GM19328 (cell line): ENCODE measurements around the gene PFKL.
"Not testable (repeated sequence)": the region's sequence is repeated elsewhere in the genome, so short reads cannot be mapped to it uniquely, and the experiment has no call there.

Experiments
- ATAC-seq: cut with Tn5 transposase; IDR thresholded peaks from one replicate; pipeline ENCODE4 v1.9.1; 2021; ENCODE audit warnings: mild to moderate bottlenecking, moderate library complexity; ENCODE audit not compliant: unreplicated experiment

PFKL gene

GRCh38 chr21:44337941-44338895 is 38.4 kb downstream of the PFKL start:
- no peak for ATAC-seq

- ATAC-seq: peak; percentile 80
Observed at GRCh38 chr21:44338971-44339910, 39.4 kb downstream of the PFKL start, which contains the start of gene CFAP410. CFAP410 (minus strand) TSS chr21:44339390; CDS start chr21:44339194, 196 bp downstream.

- ATAC-seq: not testable (repeated sequence)
Observed at GRCh38 chr21:44341726-44342458, 42.0 kb downstream of the PFKL start.

- ATAC-seq: not testable (repeated sequence)
Observed at GRCh38 chr21:44342981-44343380, 43.1 kb downstream of the PFKL start.

GRCh38 chr21:44344541-44345183 is 44.8 kb downstream of the PFKL start:
- no peak for ATAC-seq

DNA sequence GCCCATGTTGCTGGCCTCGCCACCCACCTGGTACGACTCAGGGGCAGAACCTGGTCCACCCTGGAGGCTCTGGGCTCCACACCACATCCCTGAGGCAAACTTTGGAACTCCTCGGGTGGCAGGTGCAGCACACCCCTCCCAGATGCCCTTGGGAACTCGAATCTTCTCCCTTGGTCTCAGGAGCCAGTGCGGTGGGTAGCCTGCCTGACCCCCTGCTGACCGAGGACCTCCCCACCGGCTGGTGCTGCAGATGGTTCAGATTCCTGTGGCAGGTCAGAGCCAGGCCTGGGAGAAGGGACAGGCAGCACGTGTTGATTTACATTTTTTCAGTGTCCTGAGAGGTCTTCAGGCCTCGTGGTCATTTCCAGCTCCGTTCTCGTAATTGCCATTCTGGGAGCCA is 45.6 kb downstream of the PFKL start:
- ATAC-seq: no peak

DNA sequence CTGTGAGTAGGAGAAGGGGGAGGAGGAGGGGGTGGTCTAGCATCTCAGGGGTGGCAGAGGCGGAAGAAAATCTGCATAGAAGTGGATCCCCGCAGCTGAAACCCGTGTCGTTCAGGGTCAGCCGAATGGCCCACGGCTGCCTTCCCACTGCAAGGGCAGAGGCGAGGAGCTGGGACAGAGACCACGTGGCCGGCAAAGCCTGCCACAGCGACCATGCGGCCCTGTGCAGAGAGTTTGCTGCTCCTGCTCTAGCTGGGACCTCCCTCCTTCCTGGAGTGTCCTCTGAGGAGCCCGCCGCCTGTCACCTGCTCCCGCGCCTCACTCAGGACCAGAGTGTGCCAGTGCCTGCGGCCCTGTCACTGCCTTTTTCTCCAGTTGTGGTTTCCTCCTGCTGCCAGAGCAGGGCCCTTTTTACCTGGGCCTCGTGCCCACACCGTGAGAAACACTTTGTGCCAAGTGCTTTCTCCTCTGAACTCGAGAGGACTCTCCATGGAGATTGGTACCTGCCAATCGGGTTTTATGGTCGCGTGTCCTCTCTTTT is 48.1 kb downstream of the PFKL start:
- ATAC-seq: no peak

- no peak for ATAC-seq
Observed at GRCh38 chr21:44348861-44349260, 49.0 kb downstream of the PFKL start.

- ATAC-seq: no peak
Observed at GRCh38 chr21:44349416-44349846, 49.6 kb downstream of the PFKL start.

DNA sequence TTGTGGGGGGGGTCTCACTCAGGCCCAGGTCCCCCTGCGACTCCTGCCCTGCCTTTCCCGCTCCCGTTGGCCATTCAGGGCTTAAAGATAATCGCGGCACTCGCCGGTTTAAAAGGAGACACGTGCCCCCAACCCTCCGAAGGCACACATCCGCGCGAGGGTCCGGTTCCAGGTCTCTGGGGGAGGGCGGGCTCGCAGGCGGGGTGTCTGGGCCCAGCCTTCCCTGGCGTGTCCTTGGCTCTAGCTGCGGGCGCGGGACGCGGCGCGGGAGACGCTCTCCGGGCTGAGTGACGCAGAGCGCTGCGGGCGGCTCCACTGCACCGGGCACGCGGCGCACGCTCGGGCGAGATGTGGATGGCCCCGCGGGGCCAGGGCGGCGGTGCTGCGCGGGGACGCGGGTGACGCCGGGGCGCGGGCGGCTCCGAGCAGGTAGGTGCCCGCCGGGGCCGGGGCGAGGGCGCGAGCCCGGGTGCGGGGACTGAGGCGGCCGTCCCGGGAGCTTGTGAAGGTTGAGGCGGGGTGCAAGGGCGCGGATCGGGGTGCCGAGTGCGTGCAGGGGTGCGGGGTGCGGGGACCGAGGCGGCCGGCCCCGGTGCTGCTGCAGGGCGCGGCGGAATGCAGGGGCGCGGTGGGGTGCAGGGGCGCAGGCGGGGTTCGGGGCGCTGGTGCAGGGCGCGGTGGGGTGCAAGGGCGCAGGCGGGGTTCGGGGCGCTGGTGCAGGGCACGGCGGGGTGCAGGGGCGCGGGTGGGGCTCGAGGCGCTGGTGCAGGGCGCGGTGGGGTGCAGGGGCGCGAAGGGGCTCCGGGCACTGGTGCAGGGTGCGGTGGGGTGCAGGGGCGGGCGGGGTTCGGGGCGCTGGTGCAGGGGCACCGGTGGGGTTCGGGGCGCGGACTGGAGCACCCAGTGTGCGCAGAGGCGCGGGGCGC is 50.3 kb downstream of the PFKL start:
- no peak for ATAC-seq

- no peak for ATAC-seq
Observed at GRCh38 chr21:44350773-44351481, 51.1 kb downstream of the PFKL start.

DNA sequence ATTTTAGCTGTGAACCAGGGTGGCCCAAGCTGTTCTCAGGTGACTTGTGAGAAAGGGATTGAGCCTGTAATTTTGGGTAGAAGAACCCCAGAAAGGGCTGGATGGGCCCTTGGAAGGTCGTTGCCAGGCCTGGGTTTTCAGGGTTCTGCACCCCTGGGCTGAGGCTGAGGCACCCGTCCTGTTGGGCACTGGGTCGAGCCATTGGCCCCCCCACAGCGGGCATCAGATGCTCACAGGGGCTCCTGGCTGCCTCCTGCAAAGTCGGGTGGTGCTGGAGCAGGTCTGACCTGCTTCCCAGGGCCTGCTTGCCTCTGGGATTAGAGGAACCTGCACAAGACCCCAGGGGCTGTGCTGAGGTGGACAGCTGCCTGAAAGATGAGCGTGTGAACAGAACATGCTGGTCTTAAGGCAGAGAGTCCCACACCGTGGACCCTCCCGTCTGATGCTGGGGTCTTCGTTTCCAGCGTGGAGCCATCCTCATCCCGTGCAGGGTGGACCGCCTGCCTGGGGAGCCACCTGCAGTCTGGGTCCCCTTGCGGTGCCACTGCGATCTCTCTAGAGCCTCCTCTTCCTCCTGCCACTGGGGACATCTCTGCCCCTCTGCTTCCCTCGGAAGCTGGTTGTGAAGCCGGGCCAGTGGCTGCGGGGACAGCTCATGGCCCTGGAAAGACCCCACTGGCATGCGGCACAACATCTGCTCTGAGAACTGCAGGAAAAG is 51.8 kb downstream of the PFKL start:
- ATAC-seq: no peak

DNA sequence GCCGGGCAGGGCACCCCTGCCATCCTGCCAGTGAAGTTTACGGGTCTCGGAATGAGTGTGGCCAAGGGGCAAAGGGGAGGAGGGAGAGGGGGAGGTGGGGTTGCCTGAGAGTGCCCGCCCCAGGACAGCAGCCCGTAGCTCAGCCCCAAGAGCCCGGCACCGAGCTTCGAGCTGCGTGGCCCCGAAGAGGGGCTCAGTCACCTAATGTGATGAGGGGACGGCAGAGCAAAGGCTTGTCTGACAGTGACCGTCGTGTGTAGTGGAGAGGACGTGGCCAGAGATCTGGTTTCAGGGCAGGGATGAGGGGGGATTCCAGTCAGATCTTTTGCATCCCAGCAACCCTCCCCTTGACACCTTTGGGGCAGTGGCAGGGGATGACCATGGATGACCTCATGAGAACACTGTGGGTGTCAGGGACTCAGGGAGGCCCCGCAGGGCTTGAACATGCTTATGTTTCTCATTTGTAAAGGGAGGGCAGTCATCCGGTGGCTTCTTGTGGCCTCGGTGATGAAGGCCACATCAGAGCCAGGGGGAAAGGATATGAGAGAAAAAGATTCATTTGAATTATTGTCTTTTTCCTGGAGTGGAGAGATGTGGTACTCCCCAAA is 52.5 kb downstream of the PFKL start:
- no peak for ATAC-seq

DNA sequence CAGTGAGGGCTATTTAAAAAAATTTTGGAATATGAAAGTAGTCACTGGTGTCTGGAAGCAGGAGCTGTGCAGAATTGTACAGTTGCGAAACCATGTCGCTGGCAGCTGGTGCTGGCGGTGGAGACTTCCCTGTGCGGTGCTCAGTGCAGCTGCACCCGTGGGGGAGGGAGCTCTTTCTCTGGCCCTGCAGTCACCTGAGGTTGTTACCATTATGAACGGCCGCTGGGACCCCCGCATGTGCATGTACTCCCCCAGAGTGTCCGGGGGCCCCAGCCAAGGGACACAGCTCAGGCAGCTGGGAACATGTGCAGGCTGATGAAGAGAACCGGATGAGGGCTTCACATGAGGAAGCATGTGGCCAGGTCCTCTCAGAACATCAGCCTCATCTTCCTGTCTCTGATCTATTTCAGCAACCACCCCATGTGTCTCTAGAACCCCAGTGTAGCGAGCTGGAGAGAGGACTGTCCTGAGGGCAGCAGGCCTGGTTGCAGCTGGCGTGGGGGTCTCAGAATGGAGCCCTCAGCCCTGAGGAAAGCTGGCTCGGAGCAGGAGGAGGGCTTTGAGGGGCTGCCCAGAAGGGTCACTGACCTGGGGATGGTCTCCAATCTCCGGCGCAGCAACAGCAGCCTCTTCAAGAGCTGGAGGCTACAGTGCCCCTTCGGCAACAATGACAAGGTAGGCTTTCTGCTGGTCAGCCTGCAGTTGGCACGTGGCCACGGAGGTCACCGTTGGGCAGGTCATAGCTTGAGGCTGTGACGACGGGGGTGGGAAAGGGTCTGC is 53.5 kb downstream of the PFKL start, which contains the start of gene TRPM2:
Gene TRPM2 (plus strand): TSS at position 431 of the 780 bp plus-strand sequence. CDS start 80 bp downstream, at position 511.
- no peak for ATAC-seq

GRCh38 chr21:44354001-44354405 is 54.1 kb downstream of the PFKL start:
- ATAC-seq: no peak
